GM18502 (cell line): ENCODE measurements around the gene CDHR4.
"Not testable (repeated sequence)": the region's sequence is repeated elsewhere in the genome, so short reads cannot be mapped to it uniquely, and the experiment has no call there.

Experiments
- ATAC-seq: cut with Tn5 transposase; IDR thresholded peaks from one replicate; pipeline ENCODE4 v1.9.1; 2021; ENCODE audit warnings: mild to moderate bottlenecking; ENCODE audit not compliant: unreplicated experiment, poor library complexity

Gene CDHR4, protein sequence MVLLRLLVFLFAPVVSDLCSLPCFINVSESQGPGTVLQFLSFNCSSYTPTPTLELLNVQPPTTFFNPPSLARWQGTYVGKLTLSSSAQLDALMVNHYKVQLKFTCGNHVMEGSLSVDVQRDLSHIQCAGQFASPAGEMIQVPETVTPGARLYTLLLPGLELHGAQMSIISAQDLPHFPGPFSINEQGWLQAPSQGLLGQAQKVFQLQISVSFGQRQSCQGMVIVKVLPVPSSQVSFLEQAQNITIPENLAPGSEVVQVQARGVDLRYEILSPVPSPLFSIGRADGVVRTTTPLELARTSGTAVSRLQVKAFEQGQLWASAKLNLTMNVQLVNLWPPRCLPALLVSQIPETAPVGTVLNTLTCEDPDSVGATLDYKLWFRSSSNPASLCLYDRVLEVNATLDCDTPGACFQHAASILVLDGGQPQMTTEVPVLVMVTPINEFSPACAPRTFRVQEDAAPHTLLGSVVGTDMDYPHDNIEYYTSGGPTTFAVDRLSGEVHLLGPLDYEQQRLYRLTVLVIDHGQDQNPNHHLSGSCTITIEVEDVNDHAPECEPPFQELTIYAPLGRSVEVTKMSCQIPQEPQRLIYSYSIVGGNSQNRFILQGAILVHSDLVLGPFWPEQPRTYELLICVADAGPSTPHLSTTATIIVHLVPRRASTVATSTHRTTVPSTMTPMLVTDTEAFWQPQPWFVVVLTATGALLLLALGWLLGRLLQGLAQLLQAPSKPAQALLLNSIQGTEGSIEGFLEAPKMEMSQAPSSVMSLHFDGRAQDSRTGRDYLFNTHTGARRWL

DNA sequence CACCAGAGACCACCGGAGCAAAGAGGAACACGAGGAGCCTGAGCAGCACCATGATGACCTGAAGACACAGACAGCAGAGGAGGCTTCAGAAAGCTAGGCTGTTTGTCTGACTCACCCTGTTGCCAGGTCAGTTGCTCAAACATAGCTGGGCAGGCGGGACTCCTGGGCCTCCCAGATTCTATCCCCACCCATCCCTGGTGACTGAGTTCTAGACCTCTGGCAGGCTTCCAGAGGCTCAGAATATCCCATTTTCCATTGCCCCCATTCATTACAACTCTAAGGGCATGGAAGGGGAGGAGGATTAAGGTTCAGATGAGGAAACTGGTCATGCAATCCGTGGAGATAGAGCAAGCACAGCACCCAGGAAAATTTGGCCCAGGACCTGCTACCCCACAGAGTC, at the start of gene CDHR4:
TSS of gene CDHR4 (minus strand) at position 113 of the 400 bp plus-strand sequence. CDS start at position 52, 61 bp downstream.
- ATAC-seq = no peak

DNA sequence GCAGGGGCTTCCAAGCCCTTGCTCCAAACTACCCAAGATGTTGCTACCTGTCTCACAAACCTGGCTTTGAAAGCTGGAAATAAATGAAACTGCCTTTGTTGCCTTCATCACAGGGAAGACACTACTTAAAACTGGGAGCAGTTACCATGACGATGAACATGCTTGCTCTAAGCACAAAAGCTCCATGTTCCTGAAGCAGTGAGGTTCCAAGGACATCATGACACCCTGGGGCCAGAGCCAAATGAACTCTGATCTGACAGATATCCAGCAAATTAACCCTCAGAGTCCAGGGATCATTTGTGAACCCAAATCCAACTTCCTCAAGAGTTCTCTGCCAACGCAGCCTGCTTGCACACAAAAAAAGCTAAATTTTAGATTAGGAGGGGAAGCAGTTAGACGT, 46.0 kb upstream of the CDHR4 start:
- ATAC-seq = no peak

DNA sequence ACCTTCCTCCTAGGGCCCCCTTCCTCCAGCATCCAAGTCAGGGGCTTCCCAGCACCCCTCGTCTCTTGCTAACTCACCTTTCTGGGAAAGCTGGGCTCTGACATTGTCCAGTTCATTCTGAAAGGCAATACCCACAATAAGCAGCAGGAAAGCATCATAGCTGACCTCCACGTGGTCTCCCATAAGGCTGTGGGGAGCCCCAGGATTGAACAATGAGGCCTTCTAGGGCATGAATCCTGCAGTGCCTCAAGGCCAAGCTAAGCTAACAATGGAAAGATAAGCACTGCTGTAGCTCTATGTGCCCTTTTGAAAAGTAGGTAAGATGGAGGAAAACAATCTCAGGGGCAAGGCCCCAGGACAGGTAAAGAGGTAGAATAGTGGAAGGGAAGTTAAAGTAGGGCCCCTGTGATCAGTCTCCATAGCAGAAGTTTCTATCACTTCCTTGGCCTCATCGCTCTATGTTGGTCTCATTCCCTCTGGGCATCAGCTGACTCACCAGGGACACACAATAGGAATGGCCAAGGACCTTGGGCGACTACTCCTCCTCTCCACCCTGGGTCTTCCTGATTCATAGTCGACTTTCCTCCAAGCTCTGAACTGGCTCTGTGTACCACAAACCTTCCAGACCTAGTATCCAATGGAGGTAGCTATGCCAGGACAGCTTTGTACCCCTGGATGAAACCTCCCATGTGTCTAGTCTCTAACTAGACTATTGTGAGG, 45.0 kb upstream of the CDHR4 start:
- ATAC-seq = no peak

DNA sequence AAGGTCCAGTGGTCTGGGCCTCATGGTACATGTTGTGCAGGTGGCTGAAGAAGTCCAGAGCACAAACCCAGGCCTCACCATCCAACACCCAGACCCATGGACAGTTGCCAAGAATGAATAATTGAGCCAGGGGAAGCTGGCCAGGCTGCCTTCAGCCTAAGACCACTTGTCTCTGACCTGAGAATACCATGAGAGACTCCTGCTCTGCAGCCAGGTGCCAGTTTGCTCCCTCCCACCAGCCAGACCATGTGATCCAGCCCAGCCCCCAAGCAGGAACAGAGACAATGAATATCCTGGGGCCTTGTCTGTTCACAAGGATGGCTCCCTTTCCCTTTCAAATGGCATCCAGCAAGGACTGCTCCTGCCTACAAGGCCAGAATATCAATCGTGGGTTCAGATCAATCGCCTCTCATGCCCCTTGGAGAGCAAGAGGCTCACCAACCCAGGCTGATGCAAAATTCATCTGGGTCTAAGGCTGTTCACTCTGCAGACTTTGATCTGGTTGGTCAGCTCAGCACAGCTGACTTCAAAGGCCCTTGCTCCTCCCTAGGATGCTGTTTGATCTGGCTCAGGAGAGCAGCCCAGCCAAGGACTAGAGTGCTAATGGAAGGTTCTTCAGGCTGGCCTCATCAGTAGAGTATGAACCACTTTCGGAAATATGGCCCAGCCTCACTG, 43.3 kb upstream of the CDHR4 start:
- no peak for ATAC-seq

DNA sequence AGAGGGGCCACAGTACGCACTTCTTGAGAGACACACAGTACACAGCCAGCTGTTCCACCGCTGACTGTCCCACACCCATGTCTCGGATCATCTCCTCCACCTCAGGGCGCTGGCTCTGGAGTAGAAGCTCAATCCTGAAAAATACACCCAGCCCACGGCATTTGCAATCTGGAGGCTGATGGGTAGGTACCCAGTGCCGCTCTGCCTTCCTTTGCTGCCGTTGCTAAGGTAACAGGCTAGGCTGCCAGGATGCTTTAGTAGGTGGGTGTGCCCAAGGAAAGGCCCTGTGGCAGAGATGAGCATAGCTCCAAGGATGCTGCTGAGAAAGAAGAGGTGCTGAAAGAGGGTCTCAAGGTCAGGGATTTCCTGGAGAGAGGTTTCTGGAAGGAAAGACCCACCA, 42.1 kb upstream of the CDHR4 start:
- ATAC-seq = no peak

DNA sequence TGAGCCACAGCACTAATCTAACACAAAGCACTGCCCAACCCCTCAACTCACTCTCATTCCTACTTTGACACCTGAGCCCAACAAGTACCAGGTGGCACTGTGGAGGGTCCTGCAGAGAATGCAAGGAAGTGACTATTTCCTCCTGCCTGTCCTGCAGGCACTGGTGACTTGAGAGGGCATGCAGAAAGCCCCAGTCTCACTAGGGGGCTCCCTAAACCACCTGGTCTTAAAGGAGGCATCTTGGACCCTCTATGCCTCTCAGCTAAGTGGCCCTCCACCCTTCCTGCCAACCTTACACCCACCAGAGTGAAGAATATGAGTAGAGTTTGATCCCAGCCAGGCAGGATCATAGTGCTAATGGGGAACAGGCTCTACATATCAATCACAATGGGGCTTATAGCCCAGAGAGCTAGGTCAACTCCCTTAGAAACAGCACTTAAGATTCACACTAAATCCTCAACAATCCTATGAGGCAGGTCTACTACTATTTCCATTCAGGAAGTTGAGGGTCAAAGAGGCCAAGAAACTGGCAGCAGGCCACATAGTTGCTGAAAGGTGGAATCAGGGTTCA, 41.5 kb upstream of the CDHR4 start:
- no peak for ATAC-seq

DNA sequence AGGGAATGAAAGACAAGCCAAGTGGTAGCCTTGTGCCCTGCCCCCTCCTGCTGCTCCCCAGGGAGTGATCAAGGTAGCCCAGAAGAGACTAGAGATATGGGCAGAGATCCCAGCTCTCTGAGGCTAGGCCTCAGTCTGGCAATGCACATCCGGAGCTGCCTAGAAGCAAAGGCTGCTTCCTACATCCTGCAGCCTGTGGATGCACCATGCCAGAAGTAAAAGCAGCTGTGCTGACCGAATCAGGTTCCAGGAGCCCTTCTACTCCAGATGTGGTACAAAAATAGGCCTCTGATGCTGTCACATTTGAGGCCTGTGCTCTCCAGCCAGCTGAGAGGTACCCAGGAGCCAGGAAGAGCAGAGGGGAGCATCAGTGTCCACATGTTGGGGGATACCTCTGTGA, 40.7 kb upstream of the CDHR4 start:
- no peak for ATAC-seq

DNA sequence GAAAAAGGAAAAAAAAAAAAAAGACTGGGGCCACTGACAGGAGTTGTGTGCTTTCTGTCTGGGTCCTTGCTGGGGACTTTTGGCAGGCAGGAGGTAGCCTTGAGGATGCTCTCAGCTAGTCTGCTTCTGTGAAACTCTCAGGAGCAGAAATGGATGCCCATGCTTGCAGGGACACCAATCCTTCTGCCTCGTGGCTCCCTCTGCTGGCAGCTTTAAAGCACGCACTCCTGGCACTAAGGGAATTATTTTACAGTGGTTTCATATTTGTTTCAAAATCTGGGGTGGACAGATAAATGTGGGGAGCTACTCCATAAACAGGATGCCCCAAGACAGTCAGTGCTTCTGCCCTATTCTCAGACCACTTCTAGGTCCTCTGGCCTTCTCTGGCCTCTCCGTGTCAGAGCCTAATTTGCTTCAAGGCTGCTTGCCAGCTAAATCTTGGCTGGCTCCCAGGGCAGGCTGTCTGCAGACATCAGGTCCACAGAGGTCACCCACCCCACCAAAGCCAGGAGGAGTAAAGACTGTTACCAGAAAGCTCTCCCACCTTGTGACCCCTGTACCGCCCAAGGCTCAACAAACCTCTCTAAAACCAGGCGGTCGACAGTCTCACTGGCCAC, 39.6 kb upstream of the CDHR4 start:
- ATAC-seq = no peak

DNA sequence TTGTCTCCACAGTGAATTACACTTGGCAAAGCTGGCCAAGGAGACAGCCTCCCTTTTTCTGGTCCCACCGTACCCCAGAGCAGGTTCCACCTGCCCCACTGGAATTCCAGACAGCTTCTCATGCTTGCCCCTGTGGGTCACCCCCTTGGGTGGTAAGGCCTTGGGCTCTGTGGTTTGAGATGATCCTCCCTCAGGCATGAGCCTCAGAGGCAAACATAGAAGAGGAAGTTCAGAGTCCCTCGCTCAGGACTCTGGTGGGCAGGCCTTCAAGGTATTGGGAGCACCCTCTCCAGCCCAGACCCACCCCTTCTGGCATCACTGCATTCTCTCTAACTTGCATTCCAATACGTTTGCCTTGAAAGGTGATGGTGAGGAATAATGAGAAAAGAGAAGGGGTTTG, 31.7 kb upstream of the CDHR4 start:
- ATAC-seq = no peak

DNA sequence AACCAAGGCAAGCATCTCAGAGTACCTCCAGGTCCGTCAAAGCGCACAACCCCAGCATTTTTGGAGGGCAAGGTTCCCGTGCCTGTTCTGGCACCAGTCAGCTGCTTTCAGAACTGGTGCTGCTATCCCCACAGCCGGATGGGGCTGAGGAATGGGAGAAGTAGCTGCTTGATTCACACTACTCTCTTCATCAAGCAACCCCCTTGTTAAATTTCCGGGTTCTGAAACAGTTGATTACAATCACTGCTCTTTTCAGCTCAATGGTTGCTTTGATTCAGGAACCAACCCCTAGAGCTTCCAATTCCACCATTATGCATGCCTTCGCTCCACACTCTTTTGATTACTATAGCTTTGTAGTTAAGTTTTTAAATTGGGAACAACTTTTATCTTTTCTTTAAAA, 26.3 kb upstream of the CDHR4 start:
- ATAC-seq = no peak

DNA sequence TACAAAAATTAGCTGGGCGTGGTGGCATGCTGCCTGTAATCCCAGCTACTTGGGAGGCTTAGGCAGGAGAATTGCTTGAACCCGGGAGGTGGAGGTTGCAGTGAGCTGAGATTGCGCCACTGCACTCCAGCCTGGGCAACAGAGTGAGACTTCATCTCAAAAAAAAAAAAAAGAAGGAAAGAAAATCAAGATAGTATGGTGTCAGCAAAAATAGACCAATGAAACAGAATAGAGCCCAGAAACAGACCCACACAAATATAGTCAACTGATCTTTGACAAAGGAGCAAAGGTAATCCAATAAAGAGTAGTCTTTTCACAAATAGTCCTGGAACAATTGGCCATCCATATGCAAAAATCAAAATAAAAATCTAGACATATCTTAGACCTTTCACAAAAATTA, 23.5 kb upstream of the CDHR4 start:
- not testable (repeated sequence) for ATAC-seq

DNA sequence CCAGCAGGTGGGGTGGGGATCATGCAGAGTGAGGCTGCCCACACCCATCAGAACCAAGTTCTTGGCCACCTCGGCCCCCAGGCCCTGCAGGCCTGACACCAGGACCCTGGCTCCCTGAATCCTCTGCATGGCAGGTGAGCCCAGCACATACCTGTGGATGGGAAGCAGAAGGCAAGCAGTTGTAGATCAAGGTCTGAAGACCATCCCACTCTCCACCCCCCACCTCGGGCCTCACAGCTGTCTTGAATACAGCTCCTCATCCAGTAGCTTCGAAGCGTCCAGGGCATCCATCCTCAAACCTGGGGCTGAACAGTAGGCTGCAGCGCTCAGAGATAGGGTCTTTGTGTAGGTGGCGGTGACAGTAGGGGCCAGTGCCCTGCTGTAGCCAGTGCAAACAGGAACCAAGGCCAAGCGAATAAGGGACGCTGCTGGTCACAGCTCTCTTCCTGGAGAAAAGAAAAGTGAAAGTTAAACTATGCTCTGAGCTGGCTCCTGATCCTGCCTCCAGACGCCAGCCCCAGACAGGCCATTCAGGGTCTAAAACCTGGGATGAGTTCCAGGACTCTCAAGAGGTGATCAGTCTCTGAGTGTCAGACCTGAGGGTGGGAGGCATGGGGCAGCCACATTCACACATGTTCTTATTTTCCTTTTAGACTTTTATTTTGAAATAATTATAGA, 14.0 kb upstream of the CDHR4 start, which contains the start of gene UBA7:
TSS of gene UBA7 (minus strand) at position 457 of the 678 bp plus-strand sequence. CDS start at position 291, 166 bp downstream.
- ATAC-seq = peak; percentile 60

DNA sequence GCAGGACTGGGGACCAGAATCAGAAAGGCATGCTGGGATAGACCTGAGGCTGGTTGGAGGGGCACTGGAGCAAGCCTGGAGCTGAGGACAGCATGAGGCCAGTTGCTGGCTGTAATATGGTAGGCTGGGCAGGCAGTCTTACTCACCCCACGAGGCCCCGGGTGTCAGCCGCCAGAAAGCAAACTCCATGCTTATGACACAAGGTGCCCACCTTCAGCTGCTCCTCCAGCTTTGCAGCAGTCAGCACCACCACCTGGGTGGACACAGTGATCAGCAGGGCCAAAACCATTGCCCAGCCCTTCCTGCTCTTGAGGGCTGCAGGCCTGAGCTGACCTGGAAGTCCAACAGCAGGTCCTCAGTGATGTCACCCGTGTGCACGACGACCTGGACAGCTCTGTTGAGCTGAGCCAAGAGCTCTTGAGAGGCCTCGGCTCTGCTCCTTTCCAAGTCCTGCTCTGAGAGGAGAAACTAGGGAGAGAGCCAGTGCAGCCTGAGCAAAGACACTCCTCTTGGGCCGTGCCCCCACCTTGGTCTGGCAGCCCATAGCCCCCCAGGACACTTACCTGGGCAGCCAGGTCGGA, 13.3 kb upstream of the CDHR4 start:
- no peak for ATAC-seq

DNA sequence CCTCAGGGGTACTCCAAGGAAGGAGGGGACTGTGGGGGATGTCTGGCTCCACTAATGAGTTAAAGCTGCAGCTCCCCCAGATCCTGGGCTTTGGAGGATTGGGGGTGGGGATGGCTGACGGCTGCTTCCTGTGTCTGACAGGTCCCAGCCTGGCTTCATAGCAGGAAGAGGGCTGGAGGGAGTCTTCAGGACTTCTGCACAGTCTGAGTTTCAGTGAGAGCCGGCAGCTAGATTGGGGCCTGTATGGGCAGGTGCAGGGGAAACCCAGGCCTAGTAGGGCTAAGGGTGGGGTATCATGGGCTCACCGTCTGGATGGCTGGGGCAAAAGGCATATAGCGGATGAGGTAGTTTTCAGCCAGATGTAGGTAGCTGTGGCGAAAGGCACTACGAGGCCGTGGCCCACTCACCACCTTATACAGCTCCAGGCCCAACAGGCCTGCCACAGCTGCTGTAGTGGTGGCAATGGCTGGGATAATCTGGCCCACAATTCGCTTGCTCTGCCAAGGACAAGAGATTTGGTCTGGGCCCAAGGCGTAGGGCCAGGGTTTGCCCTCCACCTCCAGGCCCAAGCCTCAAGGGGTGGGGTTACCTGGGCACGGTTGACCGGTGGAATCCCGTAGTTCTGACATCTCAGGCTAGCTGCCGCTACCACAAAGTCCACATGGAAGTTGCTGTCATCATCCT, 7.9 kb upstream of the CDHR4 start:
- no peak for ATAC-seq

DNA sequence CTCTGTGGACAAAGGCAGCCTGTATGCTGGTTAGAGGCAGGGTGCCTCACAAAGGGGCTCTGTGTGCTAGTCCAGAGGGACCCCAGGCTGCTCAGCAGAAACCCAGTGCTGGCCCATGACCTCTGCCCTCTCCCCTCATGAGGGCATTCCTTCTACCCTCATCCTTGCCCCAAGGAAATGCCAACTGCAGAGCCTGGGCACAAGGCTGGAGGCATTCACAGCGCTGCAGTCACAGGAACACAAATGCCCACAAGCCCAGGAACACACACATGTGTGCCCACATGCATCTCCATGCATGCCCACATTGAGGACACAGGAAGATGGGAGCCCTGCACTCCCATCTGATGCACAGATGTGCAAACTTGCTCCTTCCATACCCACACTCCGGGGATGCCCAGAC, 7.2 kb upstream of the CDHR4 start:
- no peak for ATAC-seq

DNA sequence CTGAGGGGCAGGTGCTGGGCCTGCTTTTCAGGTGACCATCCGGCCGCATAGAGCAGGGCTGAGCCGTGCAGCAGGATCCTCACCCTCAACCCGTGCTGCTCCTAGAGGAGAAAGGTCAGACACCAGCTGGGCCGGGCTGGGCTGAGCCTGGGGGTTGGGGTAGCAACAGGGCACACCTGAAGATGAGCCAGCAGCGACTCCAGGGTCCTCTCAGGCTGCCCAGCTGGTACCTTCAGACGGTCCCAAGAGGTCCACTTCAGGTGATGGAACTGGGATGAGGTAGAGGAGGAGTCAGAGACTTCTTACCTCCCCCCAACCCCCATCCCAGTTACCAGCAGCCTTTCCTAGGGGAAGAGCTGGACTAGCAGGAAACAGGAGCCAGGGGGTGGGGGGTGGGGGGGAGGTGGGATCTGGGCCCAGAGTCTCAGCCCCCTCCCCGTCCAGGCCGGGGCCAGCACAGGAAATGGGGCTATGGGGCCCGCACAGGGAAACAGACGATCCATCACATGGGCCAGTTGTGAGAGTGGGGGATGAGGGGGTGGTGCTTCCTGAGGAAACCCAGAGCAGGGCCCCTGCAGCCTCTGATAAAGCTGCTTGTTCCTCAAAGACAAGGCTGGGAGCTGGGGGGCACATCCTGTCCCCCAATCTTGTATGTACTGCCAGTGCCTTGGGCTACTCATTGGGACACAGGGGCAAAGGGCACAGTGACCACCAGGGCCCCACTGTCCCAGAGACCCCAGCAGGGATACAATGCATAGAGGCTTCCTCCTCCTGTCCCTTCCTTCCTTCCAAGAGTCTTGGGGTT, 6.4 kb upstream of the CDHR4 start:
- no peak for ATAC-seq

DNA sequence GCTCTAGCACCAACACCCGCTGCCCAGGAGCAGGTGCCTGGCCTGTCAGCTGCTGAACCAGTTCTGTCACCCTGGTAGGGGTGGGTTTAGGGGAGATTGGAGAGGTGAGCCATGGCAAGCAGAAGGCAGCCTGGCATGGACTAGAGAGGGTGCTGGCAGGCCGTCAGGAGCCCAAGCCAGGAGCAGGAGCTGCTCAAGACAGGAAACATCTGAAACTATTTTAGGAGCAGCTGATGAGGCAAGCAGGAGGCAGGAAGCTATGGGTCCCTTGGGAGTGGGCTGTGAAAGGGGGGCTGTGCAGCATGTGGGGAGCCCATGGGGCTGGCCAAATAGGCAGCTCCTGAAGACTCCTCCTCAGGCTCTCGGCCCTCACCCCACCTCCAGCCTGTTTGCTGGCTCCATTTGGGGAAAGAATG, 5.7 kb upstream of the CDHR4 start:
- no peak for ATAC-seq
